ENCODE results near the gene GALP.
"Not testable (repeated sequence)": the region's sequence is repeated elsewhere in the genome, so short reads cannot be mapped to it uniquely, and the experiment has no call there.

GALP gene

DNA sequence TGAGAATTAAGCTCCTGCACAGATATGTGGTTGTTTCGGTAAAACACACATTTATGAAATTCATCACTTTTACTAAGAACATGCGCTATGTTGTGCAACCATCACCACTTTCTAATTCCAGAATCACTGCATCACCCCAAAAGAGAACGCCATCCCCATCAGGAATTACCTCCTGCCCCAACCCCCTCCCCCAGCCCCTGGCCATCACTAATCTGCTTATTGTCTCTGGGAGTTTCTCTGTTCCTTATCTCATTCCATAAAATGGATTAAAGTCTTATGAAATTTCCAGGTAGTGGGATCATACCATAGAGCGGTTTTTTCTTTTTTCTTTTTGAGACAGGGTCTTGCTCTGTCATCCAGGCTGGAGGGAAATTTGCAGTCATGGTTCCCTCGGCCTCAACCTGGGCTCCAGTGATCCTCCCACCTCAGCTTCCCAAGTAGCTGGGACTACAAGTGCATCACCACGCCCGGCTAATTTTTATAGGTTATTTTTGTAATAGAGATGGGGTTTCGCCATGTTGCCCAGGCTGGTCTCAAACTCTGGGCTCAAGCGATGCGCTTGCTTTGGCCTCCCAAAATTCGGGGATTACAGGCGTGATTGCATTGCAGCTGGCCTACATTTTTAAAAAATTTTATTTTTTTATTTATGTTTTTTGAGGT lies 18.3 kb downstream of the GALP start:
- TF ChIP-seq, protein P1, sequence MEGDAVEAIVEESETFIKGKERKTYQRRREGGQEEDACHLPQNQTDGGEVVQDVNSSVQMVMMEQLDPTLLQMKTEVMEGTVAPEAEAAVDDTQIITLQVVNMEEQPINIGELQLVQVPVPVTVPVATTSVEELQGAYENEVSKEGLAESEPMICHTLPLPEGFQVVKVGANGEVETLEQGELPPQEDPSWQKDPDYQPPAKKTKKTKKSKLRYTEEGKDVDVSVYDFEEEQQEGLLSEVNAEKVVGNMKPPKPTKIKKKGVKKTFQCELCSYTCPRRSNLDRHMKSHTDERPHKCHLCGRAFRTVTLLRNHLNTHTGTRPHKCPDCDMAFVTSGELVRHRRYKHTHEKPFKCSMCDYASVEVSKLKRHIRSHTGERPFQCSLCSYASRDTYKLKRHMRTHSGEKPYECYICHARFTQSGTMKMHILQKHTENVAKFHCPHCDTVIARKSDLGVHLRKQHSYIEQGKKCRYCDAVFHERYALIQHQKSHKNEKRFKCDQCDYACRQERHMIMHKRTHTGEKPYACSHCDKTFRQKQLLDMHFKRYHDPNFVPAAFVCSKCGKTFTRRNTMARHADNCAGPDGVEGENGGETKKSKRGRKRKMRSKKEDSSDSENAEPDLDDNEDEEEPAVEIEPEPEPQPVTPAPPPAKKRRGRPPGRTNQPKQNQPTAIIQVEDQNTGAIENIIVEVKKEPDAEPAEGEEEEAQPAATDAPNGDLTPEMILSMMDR (IDR thresholded peaks at IDR 0.05; ENCODE audit: insufficient read depth, low read length, poor library complexity, severe bottlenecking) = no peak
- Histone ChIP-seq H3K36me3 (ENCODE audit: control insufficient read depth, insufficient read depth, low read length) (no peaks in the 10 kb centered on the region), H3K4me3 (replicated peaks; ENCODE audit: low read depth, low read length) (no peak overlapping the region), H3K27me3 (replicated peaks; ENCODE audit: control insufficient read depth, insufficient read depth, low read length) (no peaks in the 10 kb centered on the region)
- DNase-seq (ENCODE audit: extremely low read depth, insufficient read length) = no peak

DNA sequence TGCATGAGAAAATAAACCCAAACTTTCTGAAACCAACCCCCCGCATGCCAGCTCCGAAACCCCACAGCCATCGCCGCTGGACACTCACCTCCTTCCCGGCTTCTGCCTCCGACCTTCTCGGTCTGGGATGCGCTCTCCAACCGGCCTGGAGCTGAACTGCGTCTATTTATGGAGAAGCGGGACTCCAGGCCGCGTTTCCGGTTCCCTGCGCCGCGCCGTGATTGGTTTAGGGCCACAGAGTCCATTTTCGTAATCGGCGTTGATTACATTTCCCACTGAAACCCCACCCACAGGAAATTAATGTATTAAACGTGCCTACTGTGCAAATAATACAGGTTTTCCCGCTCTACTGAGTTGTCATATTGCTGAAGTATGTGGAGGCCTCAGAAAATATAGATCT lies 21.8 kb downstream of the GALP start, which contains the start of gene ZSCAN5B:
ZSCAN5B (minus strand) TSS at position 138 of the 400 bp plus-strand sequence. CDS start 4,731 bp downstream, outside the sequence.
- not testable (repeated sequence) for H3K36me3 ChIP-seq (ENCODE audit: control insufficient read depth, insufficient read depth, low read length); H3K4me3 ChIP-seq (replicated peaks; ENCODE audit: low read depth, low read length); H3K27me3 ChIP-seq (replicated peaks; ENCODE audit: control insufficient read depth, insufficient read depth, low read length); DNase-seq (ENCODE audit: extremely low read depth, insufficient read length)

DNA sequence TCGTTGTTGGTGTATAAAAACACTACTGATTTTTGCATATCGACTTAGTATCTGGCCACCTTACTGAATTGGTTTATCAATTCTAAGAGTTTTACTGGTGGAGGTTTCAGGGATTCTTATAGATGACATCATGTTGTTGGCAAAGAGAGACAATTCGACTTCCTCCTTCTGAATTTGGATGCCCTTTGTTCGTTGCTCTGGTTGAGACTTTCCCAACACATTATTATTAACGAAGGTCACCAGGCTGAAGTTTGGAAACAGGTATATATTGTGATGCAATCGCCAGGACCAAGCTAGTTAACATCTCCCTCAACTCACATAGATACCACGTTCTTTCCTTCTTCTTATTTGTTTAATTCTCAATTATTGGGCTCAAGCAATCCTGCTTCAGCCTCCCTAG lies 23.9 kb downstream of the GALP start:
- Histone ChIP-seq H3K27me3 (replicated peaks; ENCODE audit: control insufficient read depth, insufficient read depth, low read length) (no peaks in the 10 kb centered on the region), H3K4me3 (replicated peaks; ENCODE audit: low read depth, low read length) (no peak overlapping the region), H3K36me3 (ENCODE audit: control insufficient read depth, insufficient read depth, low read length) (no peaks in the 10 kb centered on the region)
- TF ChIP-seq, protein P1 (IDR thresholded peaks at IDR 0.05; ENCODE audit: insufficient read depth, low read length, poor library complexity, severe bottlenecking) = no peak
- no peak for DNase-seq (ENCODE audit: extremely low read depth, insufficient read length)

DNA sequence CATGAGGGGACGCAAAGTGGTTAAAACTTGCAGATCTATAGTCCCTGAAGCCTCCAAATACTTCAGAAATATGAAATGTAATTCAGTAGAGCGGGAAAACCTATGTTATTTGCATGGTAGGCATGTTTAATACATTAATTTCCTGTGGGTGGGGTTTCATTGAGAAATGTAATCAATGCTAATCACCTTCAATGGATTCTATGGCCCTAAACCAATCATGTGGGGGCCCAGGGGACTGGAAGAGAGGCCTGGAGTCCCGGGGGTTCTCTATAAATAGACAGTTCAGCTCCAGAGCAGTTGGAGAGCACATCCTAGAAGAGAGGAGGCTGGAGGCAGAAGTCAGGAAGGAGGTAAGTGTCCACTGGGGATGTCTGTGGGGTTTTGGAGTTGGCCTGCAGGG lies 26.2 kb downstream of the GALP start, which contains the start of gene ZSCAN5C:
ZSCAN5C (plus strand) TSS at position 301 of the 400 bp plus-strand sequence. CDS start 3,641 bp downstream, outside the sequence.
- H3K36me3 ChIP-seq (ENCODE audit: control insufficient read depth, insufficient read depth, low read length) = no peaks in the 10 kb centered on the region
- H3K27me3 ChIP-seq (replicated peaks; ENCODE audit: control insufficient read depth, insufficient read depth, low read length) = no peaks in the 10 kb centered on the region
- TF ChIP-seq, protein P1 (IDR thresholded peaks at IDR 0.05; ENCODE audit: insufficient read depth, low read length, poor library complexity, severe bottlenecking) = no peak
- DNase-seq (ENCODE audit: extremely low read depth, insufficient read length) = no peak
- H3K4me3 ChIP-seq (replicated peaks; ENCODE audit: low read depth, low read length) = no peak within 1 kb of the TSS

DNA sequence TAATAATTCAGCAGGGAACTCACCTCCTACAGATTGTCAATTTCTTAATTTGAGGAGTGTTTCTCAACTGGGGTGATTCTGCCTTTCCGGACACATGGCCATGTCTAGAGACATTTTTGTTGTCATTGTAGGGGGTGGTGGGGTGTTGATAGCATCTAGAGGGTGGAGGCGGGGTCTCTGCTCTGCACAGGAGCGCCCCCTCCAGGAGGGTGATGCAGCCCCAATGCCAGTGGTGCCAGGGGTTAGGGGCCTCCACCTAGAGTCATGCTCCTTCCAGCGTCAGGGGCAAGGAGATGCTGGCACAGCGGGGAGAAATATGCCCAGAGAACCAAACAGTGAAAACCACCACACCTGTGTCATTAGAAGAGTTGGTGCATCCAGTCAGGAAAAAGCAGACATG lies 31.8 kb downstream of the GALP start:
- H3K4me3 ChIP-seq (replicated peaks; ENCODE audit: low read depth, low read length); DNase-seq (ENCODE audit: extremely low read depth, insufficient read length); H3K36me3 ChIP-seq (ENCODE audit: control insufficient read depth, insufficient read depth, low read length); H3K27me3 ChIP-seq (replicated peaks; ENCODE audit: control insufficient read depth, insufficient read depth, low read length): not testable (repeated sequence)

DNA sequence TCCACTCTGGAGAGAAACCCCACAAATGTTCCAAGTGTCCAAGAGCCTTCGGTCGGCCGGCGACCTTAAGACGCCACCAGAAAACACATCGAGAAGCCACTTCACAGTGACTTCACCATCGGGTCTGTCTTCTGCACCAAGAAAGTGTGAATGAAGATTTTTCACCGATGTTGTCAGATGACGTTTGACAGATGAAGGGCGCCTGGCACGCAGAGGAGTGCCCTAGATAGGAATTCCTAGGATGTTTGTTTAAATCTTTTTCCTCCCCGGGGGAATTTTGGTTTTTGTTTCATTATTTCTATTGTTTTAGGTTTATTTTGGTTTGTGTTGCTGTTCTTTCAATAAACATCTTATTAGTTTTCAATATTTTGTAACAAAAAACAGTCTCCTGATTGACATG lies 33.3 kb downstream of the GALP start:
- DNase-seq (ENCODE audit: extremely low read depth, insufficient read length) = no peak
- TF ChIP-seq, protein P1 (IDR thresholded peaks at IDR 0.05; ENCODE audit: insufficient read depth, low read length, poor library complexity, severe bottlenecking) = no peak
- no peaks in the 10 kb centered on the region for H3K27me3 ChIP-seq (replicated peaks; ENCODE audit: control insufficient read depth, insufficient read depth, low read length)
- H3K36me3 ChIP-seq (ENCODE audit: control insufficient read depth, insufficient read depth, low read length) = no peaks in the 10 kb centered on the region
- H3K4me3 ChIP-seq (replicated peaks; ENCODE audit: low read depth, low read length) = no peak overlapping the region

DNA sequence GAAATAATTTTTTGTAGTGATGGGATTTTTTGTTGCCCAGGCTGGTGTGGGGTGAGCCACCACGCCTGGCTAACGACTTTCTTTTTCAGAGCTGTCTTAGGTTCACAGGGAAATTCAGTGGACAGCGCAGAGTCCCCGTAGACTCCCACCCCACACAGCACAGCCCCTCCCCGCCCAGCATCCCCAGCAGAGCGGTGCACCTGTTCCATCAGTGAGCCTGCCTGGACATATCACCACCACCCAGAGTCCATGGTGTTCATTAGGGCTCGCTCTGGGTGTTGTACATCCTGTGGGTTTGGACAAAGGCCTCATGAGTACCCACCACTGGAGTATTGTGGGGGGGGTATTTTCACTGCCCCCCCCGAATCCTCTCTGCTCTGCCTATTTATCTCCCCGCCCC lies 34.2 kb downstream of the GALP start:
- H3K36me3 ChIP-seq (ENCODE audit: control insufficient read depth, insufficient read depth, low read length); H3K4me3 ChIP-seq (replicated peaks; ENCODE audit: low read depth, low read length); DNase-seq (ENCODE audit: extremely low read depth, insufficient read length); H3K27me3 ChIP-seq (replicated peaks; ENCODE audit: control insufficient read depth, insufficient read depth, low read length): not testable (repeated sequence)
